H7 (cell line): ENCODE measurements around the gene RTL1. TPM values are rescaled to one million over a fixed set of nuclear protein-coding genes. Genes with fewer than 3 reads are reported as not detected.
A peak's percentile ranks its signal among the peaks of the same experiment; 100 is the strongest.

ENCODE experiments used
- DNase-seq: peaks from one replicate; pipeline ENCODE4 v3.0.0; 2012
- H3K27me3 ChIP-seq: 2 replicates; pipeline ENCODE4 v1.6.0; 2011; ENCODE audit warnings: mild to moderate bottlenecking, low read length; ENCODE audit not compliant: control insufficient read depth, insufficient read depth
- H3K36me3 ChIP-seq: replicated peaks from 2 replicates; pipeline ENCODE4 v1.5.1; 2011; ENCODE audit warnings: low read length; ENCODE audit not compliant: control insufficient read depth, insufficient read depth
- H3K4me3 ChIP-seq: 2 replicates; pipeline ENCODE4 v1.5.1; 2011; ENCODE audit warnings: low read depth, mild to moderate bottlenecking, control low read depth, low read length, moderate library complexity; ENCODE audit not compliant: insufficient read depth
- total RNA-seq: library from RNA; depleted of rRNA; stranded (reverse); fragments of >200 nt; shearing (Covaris generic); gene quantifications from 2 replicates; pipeline ENCODE4 v1.2.3, GENCODE V29; 2014

RTL1 gene
- total RNA-seq, 1 experiment from 2014 or later: not detected

DNA sequence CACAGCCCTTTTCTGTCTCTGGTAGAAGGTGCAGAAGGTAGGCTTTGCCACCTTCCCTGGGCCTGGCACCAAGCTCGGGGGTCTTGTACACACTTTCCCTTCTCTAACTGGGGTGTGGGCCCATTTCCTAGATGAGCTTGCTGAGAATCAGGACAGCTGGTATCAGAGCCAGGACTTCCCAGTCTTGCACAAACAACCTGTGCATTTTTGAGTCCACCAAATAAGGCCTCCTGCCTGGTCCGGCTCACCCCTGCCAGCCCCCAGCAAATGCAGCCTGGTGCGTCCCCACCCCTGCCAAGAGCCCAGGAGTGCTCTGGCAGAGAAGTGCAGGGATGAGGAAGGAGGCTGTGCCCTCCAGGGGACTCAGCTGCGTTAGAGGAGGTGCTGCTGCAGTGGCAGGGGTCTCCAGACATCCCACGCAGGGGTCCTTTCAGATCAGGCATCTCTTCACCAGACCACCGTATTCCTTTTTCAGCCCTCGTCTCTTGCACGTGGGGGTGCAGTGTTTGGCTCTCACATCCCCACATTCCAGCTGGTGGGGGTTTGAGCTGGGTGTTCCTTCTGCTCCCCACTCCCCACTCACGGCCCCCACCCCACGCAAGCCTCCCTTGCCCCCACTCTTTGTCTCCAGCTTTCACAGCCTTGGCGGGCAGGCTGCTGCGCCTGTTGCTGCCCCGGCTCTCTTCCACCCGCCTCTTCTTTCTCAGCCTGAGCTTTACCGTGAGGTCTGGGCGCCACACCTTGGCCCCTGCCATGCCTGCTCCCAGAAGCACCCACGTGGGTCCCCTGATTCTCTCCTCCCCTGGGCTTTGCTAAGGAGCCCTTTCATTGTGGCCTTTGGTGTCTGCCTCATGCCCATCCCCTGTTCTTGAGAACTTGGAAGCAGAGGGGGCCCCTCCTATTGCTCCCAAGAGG, 45.3 kb downstream of the RTL1 start:
- no peak overlapping the region for H3K4me3 ChIP-seq
- H3K36me3 ChIP-seq: no peaks in the 10 kb centered on the region

DNA sequence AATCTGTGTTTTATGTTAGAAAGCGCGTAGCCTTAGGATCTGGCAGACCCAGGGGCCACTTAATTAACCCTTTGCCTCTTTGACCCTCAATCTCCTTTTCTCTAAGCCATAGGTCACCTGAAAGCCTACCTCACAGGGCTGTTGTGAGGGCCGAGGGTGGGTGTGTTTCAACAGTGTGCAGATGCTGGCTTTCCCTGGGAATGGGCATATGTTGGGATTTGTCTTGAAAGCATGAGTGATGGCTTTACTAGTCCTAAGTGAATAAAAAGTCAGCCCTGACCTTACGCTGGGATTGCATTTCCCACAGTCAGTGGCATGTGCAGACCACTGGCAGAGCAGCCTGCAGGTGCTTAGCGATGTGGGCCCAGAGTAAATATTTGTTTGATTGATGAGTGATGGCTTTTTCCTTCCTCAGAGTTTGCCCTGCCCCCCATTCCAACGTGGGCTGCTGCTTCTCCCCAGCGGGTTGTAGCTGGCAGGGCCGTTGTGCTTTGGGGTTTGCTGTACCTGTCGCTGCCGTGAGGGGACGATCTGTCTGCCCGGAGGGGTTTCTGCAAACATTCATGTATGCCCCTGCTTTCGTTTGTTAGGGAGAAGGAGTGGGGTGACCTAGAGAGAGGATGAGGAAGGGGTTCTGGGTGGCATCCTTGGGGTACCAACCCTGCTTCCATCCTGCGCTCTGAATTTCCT, 46.1 kb downstream of the RTL1 start:
- no peak for DNase-seq
- no peaks in the 10 kb centered on the region for H3K27me3 ChIP-seq
- H3K36me3 ChIP-seq: no peaks in the 10 kb centered on the region
- no peak overlapping the region for H3K4me3 ChIP-seq

More for the DNA sequence above, 45.3 kb downstream of the RTL1 start:
- H3K27me3 ChIP-seq: no peaks in the 10 kb centered on the region
- DNase-seq: no peak

DNA sequence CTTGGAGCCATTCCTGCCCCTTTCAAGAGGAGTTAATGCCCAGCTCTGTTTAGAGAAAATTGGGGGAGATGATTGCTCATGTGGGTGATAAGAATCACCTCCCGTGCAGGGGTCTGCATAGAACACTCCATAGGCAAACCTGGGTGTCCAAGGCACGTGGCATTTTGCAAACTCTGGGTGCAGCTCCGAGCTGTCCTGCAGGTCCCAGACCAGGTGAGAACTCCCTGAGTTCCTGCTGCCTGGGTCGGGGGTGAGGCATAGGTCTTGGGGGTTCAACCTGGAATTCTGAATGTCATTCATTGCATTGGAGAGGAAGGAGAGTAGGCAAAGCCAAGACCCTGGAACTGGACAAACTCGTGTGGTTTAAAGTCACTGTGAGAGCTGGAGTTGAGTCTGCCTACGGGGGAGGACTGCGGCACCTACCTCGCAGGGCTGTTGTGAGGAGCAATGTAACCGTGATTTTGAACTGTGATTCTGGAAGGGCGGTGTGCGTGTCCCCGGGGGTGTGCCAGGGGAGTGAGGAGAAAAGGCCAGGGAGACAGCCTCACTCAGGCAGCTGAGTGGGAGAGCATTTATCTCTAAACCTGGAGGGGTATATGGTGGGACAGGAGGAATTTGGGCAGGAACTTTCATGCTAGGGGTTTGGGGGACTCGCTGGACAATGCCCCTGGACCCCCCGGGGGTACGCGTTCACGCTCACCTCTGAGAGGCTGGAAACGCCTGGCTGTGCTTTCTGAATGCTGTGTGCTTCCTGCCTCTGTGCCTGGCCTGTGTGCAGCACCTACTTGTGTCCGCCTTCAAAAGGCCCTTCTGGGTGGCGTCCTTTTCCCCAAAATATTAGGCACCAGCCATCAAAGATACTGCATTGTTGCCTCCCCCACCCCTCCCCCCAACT, 47.2 kb downstream of the RTL1 start:
- no peak for DNase-seq
- Histone ChIP-seq H3K36me3 (no peaks in the 10 kb centered on the region), H3K27me3 (no peaks in the 10 kb centered on the region), H3K4me3 (no peak overlapping the region)

DNA sequence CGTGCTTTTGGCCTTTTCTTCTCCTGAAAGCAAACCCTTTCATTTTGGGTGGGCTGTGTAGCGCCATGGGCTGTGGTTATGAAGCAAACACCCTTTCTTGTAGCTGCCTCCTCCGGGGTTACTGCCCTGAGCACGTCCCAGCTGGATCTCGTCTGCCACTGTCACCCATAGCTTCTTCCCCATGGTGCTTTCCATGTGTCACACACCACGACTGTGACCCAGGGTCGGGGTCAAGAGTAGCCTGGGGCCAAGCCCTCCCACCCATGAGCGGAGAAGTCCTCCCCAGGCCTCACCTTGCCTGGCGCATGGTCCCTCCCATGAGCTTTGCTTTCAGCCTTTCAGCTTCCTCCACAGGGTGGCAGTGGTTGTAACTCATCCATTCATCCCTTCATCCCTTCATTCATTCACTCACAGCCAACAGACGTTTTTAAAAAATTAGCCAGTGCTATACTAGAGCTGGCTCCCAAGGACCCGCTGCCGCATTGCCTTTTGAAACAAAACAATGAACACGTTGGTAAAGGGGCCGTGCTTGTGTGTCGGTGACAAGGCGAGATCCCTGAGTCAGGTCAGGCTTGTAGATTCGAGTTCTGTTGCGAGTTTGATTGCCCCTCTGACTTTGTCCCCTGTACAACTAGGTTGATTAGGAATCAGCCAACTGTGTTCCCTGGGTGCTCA, 48.1 kb downstream of the RTL1 start:
- no peak for DNase-seq
- H3K36me3 ChIP-seq: no peaks in the 10 kb centered on the region
- H3K4me3 ChIP-seq: no peak overlapping the region
- H3K27me3 ChIP-seq: no peaks in the 10 kb centered on the region

DNA sequence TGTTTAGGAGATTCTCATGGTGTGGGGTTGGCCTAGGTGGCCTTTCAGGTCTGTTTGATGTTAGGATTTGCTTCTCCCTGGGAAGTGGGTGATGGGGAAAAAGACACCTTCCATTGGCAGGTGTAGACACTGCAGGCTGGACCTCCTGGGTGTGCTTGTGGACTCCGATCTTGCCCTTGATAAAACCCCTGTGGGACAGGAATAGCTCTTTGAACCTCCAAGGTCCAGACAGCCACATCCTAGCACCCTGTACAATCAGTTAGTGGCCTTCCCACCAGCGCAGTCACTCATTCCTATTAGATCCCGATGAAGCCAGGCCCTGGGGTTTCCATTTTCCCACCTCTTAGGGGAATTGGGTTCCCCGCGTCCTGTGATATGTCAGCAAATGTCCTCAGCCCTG, 49.1 kb downstream of the RTL1 start:
- H3K27me3 ChIP-seq: no peaks in the 10 kb centered on the region
- H3K4me3 ChIP-seq: no peak overlapping the region
- no peaks in the 10 kb centered on the region for H3K36me3 ChIP-seq
- no peak for DNase-seq

DNA sequence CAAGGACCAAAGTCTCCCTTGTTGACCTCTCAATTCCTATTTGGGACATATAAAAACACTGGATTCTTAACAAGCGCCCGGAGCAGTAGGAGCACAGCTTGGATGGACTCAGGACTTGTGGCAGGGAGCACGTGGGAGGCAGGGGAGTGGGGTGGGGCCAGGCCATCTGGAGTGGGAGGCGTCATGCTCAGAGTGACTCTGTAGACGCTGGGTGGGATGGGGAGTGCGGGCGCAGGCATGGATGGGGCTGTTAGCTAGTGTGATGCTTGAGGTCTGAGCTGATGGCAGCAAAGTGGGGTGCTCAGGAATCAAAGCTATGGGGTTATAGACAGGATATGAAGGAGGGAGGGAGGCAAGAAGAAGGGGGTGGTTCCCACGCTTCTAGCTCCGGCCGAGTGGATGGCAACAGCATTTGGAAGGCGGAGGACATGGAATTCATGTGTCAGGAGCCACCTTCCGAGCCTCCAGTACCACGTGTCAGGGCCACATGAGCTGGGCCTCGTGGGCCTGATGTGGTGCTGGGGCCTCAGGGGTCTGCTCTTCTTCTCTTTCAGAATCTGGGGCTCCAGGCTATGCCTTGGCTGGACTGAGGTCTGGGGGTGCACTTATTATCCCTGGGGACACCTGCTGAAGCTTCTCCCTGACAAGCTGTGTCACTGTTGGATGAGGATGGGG, 51.4 kb downstream of the RTL1 start:
- Histone ChIP-seq H3K27me3 (no peaks in the 10 kb centered on the region), H3K4me3 (no peak overlapping the region), H3K36me3 (no peaks in the 10 kb centered on the region)
- no peak for DNase-seq

DNA sequence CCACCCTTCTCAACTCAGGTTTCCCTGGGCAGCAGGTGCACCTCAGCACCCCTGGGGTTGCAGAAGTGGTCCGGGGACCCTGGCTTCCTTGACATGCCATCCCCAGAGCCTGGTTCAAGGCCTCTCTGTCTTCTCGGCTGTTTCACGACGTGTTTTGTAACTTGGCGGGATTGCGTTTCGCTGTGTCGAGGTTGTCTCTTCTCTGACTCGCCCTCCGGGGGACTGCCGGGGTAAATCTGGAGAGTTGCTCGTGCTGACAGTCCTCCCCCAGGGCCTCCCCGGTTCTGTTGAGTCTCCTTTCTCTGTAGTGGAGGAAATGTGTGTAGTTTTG, 52.0 kb downstream of the RTL1 start:
- Histone ChIP-seq H3K27me3 (no peaks in the 10 kb centered on the region), H3K4me3 (no peak overlapping the region), H3K36me3 (no peaks in the 10 kb centered on the region)
- DNase-seq: no peak

DNA sequence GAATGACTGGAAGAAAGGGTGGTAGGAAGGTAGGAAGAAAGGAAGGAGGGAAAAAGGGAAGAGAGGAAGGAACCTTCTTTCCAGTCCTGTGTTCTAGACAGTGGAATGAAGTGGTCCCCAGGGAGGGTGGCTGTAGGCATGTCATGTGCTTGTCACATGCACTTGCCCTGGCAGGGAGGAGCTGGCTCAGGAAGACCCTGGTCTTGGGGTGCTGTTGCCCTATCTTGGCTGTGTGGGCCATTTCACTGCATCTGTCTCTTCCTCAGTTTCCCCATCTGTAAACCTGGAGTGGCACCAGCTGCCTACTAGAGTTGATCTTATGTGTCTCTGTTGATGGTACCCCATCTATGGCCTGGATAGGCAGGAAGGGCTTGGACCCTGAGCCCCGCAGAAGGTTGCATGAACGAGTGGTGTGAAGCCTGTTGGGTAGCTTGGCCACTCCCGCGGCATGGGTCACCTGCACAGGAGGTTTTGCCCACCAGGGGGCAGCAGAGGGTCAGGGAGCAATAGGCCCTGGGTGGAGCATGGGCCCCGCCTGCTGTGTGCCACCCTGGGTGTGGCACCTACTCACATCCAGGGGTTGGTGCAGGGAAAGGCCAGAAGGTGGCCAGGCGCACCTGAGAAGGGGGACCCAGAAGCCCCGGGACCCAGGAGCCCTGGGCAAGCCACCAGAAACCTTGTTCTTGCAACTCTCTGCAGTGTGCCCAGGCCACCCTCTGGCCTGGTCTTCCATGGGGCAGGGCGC, 52.5 kb downstream of the RTL1 start:
- Histone ChIP-seq H3K4me3 (no peak overlapping the region), H3K27me3 (no peaks in the 10 kb centered on the region), H3K36me3 (no peaks in the 10 kb centered on the region)
- peak; percentile 92 for DNase-seq

DNA sequence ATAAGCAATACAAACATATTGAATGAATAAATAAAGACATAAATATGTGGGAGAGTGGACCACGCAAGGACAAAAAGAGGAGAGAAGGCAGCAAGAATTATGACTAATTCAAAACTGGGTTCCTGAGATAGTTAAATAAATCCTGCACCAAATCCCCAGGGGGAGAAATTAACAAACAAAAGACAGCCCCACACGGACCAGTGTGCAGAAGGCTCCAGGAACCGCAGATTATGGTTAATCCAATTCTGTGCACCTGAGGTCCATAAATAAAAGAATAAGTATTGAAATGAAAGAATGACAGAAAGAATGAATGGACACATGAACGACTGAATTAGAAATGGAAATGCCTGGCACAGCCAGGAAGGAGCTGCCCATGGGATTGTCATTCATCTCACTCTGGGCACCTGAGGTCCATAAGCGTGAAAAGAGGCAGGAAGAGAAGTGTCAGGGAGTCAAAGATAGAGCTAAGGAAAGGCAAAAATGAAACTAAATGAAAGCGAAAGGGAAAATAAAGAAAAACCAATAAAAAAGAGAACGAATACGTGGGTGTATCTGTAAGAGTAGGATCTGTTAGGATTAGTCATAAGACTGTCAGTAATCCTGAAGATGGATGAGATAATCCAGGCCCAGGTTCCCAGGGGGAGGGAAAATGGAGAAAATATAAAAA, 54.3 kb downstream of the RTL1 start:
- no peaks in the 10 kb centered on the region for H3K27me3 ChIP-seq
- no peak overlapping the region for H3K4me3 ChIP-seq
- no peak for DNase-seq
- no peaks in the 10 kb centered on the region for H3K36me3 ChIP-seq

DNA sequence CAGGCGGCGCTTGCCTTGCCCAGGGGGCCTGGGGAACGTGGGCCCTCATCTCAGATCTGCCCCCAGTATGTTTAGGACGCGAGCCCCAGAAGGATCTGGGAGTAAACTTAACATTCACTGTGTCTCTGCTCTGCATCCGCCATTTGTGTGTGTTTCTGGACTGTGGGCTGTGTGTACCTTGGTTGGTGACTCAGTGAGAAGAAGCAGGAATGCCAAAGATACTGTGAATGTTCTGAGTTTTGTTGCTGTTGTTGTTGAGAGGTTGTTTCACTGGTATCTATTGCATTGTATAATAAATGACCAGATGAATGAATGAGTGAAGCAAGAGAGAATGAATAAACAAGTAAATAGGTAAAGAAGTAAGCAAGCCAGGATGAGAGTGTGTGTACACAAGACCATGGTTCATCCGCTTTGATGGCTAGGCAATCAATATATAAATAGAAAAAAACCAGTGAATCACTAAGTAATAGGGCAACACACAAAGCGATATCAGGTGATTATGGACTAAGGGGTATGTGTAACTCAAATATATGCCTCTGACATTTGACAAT, 57.1 kb downstream of the RTL1 start:
- no peaks in the 10 kb centered on the region for H3K27me3 ChIP-seq
- no peak overlapping the region for H3K4me3 ChIP-seq
- no peak for DNase-seq
- H3K36me3 ChIP-seq: no peaks in the 10 kb centered on the region

DNA sequence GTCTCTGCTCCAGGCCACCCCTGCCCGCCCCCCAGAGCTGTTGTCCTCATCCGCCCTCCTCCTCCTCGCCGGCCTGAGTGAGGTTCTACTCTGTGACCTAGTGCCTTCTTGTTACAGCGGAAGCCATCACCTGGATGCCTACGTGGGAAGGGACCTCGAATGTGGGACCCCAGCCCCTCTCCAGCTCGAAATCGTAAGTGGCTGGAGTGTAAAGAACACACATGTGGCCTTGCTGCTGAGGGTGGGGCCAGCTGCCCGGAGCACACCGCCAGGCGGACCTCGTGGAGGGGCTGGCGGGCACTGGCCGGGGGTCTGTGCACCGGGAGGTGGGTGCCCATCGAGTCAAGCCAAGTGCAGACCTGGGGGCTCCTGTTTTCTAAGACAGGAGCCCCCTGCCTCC, 58.2 kb downstream of the RTL1 start:
- Histone ChIP-seq H3K36me3 (no peaks in the 10 kb centered on the region), H3K4me3 (no peak overlapping the region)

DNA sequence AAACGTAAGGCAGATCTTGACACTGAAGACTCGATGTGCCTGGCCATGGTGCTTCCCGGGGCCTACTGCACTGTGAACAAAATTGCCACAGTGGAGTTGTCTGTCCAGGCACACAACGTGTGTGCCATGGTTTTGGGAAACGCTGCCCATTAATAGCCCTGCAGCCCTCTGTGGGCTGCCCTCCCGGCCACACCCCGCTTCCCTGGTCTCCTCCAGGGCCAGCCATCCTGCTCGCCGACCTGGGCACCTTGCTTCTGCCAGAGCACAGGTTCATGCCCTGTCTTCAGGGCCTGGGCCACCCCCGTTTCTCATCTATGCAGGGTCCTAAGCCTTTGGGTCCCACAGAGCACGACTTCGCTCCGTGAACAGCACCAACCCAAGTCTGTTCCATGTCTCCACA, 58.7 kb downstream of the RTL1 start:
- H3K4me3 ChIP-seq: no peak overlapping the region
- H3K36me3 ChIP-seq: no peaks in the 10 kb centered on the region
- no peak for DNase-seq
- no peaks in the 10 kb centered on the region for H3K27me3 ChIP-seq

More for the DNA sequence above, 58.2 kb downstream of the RTL1 start:
- H3K27me3 ChIP-seq: no peaks in the 10 kb centered on the region
- DNase-seq: no peak

DNA sequence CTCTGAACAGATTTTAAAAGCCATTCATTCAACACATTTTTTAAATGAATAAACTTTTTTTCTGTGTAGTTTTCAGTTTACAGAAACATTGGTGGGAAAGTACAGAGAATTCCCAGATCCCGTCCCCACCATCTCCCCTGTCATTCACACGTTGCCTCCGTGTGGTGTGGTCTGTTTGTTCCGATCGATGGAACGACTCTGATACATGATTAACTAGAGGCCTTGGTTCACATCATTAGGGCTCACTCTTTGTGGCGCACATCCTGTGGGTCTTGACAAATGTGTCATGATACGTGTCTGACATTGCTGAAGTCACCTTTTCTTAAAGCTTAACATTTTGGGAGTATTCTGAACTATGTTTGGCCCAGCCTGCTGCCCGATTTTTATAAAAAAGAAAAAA, 59.1 kb downstream of the RTL1 start:
- no peak overlapping the region for H3K4me3 ChIP-seq
- H3K27me3 ChIP-seq: no peaks in the 10 kb centered on the region

More for the DNA sequence above, 59.1 kb downstream of the RTL1 start:
- no peak for DNase-seq
- no peaks in the 10 kb centered on the region for H3K36me3 ChIP-seq
